DMS 273 (cell line): ENCODE data around the gene TTC12.
"Not testable (repeated sequence)": the region's sequence is repeated elsewhere in the genome, so short reads cannot be mapped to it uniquely, and the experiment has no call there.

ENCODE experiments used
- DNase-seq: peaks from one replicate; lab custom pipeline; 2025; ENCODE audit not compliant: unreplicated experiment; lab: John Stamatoyannopoulos, UW

The TTC12 gene

GRCh38 chr11:113286009-113286408, 28.4 kb upstream of the TTC12 start:
- DNase-seq, result no peak

GRCh38 chr11:113286509-113287497, 27.6 kb upstream of the TTC12 start:
- peak; percentile 36 for DNase-seq

GRCh38 chr11:113287801-113288200, 26.6 kb upstream of the TTC12 start:
- peak; percentile 16 for DNase-seq

- no peak for DNase-seq
These were observed 26.0 kb upstream of the TTC12 start for GRCh38 chr11:113288286-113288863.

- peak; percentile 76 for DNase-seq
These were observed 24.8 kb upstream of the TTC12 start for GRCh38 chr11:113289431-113290187.

- no peak for DNase-seq
These were observed 20.4 kb upstream of the TTC12 start for GRCh38 chr11:113293936-113294335.

GRCh38 chr11:113295993-113296392, 18.4 kb upstream of the TTC12 start:
- no peak for DNase-seq

- DNase-seq, result peak; percentile 73
These were observed 17.8 kb upstream of the TTC12 start for GRCh38 chr11:113296447-113297205.

- DNase-seq, result not testable (repeated sequence)
These were observed 15.9 kb upstream of the TTC12 start for GRCh38 chr11:113298496-113298895.

GRCh38 chr11:113304916-113305315, 9.5 kb upstream of the TTC12 start:
- DNase-seq, result no peak

GRCh38 chr11:113305440-113306336, 8.7 kb upstream of the TTC12 start:
- peak; percentile 86 for DNase-seq

- DNase-seq, result no peak
These were observed 5.8 kb upstream of the TTC12 start for GRCh38 chr11:113308601-113309000.

GRCh38 chr11:113311536-113311935, 2.8 kb upstream of the TTC12 start:
- no peak for DNase-seq

- DNase-seq, result peak; percentile 27
These were observed 782 bp upstream of the TTC12 start for GRCh38 chr11:113313601-113314000.

- DNase-seq, result no peak
These were observed 356 bp upstream of the TTC12 start for GRCh38 chr11:113314065-113314388.

GRCh38 chr11:113315811-113316210, 1.4 kb downstream of the TTC12 start:
- no peak for DNase-seq

- DNase-seq, result no peak
These were observed 1.9 kb downstream of the TTC12 start for GRCh38 chr11:113316256-113316655.

- no peak for DNase-seq
These were observed 3.0 kb downstream of the TTC12 start for GRCh38 chr11:113317339-113317738.

- no peak for DNase-seq
These were observed 4.7 kb downstream of the TTC12 start for GRCh38 chr11:113319085-113319484.

- no peak for DNase-seq
These were observed 7.8 kb downstream of the TTC12 start for GRCh38 chr11:113322158-113322557.
